Measurements from ENCODE around the gene GOLGA3.
"Not testable (repeated sequence)": the region's sequence is repeated elsewhere in the genome, so short reads cannot be mapped to it uniquely, and the experiment has no call there.

GOLGA3 gene

DNA sequence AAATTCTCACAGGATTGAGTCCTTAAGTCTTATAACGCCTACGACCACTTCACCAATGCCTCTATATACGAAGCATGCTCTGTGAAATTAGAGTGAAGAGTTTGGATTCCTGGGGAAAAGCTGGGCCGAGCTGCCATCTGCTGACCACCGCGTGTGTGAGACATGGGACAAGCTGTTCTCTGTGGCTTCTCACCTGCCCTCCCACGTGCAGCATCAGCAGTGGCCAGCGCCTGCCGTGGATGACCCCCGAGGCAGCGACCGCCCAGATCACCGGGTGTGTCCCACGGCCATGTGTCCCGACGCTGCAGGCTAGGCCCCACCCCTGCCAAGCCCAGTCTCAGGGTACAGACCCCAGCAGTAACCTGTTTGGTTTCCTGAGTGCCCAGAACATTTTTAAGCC, 21.6 kb upstream of the GOLGA3 start:
- Histone ChIP-seq H3K79me2 (ENCODE audit: insufficient read depth, low read length) (no peaks in the 10 kb centered on the region), H3K4me2 (ENCODE audit: low read depth, low read length, poor library complexity, severe bottlenecking) (no peak overlapping the region), H2AFZ (ENCODE audit: low read length) (no peak overlapping the region), H3F3A (ENCODE audit: low read depth) (no peaks in the 10 kb centered on the region), H3K36me3 (ENCODE audit: insufficient read depth, low read length) (no peaks in the 10 kb centered on the region), H3K4me1 (ENCODE audit: insufficient read depth, low read length, poor library complexity, severe bottlenecking) (no peaks in the 10 kb centered on the region), H3K4me3 (ENCODE audit: low read length, poor library complexity, severe bottlenecking) (no peak overlapping the region), H3K9ac (ENCODE audit: low read depth, low read length, poor library complexity, severe bottlenecking) (no peak overlapping the region), H4K20me1 (ENCODE audit: insufficient read depth, low read length, poor library complexity, severe bottlenecking) (no peaks in the 10 kb centered on the region), H3K9me2 (replicated peaks; ENCODE audit: low read depth, low read length) (no peaks in the 10 kb centered on the region), H3K9me3 (ENCODE audit: insufficient read depth, low read depth, low read length) (peaks cover 18% of the 10 kb centered on the region; the same call in 1 of the 2 replicates), H3K27me3 (ENCODE audit: insufficient read depth, low read length, poor library complexity, severe bottlenecking) (no peaks in the 10 kb centered on the region)
- TF ChIP-seq, protein P1, sequence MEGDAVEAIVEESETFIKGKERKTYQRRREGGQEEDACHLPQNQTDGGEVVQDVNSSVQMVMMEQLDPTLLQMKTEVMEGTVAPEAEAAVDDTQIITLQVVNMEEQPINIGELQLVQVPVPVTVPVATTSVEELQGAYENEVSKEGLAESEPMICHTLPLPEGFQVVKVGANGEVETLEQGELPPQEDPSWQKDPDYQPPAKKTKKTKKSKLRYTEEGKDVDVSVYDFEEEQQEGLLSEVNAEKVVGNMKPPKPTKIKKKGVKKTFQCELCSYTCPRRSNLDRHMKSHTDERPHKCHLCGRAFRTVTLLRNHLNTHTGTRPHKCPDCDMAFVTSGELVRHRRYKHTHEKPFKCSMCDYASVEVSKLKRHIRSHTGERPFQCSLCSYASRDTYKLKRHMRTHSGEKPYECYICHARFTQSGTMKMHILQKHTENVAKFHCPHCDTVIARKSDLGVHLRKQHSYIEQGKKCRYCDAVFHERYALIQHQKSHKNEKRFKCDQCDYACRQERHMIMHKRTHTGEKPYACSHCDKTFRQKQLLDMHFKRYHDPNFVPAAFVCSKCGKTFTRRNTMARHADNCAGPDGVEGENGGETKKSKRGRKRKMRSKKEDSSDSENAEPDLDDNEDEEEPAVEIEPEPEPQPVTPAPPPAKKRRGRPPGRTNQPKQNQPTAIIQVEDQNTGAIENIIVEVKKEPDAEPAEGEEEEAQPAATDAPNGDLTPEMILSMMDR (conservative IDR thresholded peaks at IDR 0.05; ENCODE audit: low read length): no peak
- TF ChIP-seq EZH2phosphoT487 (IDR thresholded peaks at IDR 0.05; ENCODE audit: borderline replicate concordance): no peak

DNA sequence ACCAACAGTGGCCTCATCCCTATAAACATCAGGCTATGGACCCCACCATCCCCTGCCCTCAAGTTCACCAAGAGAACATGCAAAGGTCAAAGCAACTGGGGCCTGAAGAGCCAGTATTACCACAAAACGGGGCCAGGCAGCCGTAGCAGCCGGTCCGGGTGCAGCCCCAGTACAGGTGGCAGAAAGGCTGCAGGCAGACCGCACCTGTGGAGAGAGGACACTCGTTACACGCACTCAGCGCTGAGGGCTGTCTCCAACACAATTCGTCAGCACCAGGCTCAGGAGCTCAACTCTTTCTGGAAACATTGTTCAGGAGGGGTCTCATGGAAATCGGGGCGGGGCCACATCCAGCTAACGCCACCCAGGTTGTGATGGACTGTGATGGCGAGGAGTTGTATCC, 19.9 kb upstream of the GOLGA3 start:
- Histone ChIP-seq H4K20me1 (ENCODE audit: insufficient read depth, low read length, poor library complexity, severe bottlenecking) (no peaks in the 10 kb centered on the region), H3F3A (ENCODE audit: low read depth) (no peaks in the 10 kb centered on the region), H3K4me3 (ENCODE audit: low read length, poor library complexity, severe bottlenecking) (no peak overlapping the region), H3K9me3 (ENCODE audit: insufficient read depth, low read depth, low read length) (peaks cover 18% of the 10 kb centered on the region; the same call in 1 of the 2 replicates), H3K79me2 (ENCODE audit: insufficient read depth, low read length) (no peaks in the 10 kb centered on the region), H3K27me3 (ENCODE audit: insufficient read depth, low read length, poor library complexity, severe bottlenecking) (no peaks in the 10 kb centered on the region), H3K9ac (ENCODE audit: low read depth, low read length, poor library complexity, severe bottlenecking) (no peak overlapping the region), H3K9me2 (replicated peaks; ENCODE audit: low read depth, low read length) (no peaks in the 10 kb centered on the region), H3K4me2 (ENCODE audit: low read depth, low read length, poor library complexity, severe bottlenecking) (no peak overlapping the region), H3K4me1 (ENCODE audit: insufficient read depth, low read length, poor library complexity, severe bottlenecking) (no peaks in the 10 kb centered on the region), H2AFZ (ENCODE audit: low read length) (no peak overlapping the region), H3K36me3 (ENCODE audit: insufficient read depth, low read length) (no peaks in the 10 kb centered on the region)
- TF ChIP-seq EZH2phosphoT487 (IDR thresholded peaks at IDR 0.05; ENCODE audit: borderline replicate concordance): no peak
- TF ChIP-seq, protein P1 (conservative IDR thresholded peaks at IDR 0.05; ENCODE audit: low read length): no peak

DNA sequence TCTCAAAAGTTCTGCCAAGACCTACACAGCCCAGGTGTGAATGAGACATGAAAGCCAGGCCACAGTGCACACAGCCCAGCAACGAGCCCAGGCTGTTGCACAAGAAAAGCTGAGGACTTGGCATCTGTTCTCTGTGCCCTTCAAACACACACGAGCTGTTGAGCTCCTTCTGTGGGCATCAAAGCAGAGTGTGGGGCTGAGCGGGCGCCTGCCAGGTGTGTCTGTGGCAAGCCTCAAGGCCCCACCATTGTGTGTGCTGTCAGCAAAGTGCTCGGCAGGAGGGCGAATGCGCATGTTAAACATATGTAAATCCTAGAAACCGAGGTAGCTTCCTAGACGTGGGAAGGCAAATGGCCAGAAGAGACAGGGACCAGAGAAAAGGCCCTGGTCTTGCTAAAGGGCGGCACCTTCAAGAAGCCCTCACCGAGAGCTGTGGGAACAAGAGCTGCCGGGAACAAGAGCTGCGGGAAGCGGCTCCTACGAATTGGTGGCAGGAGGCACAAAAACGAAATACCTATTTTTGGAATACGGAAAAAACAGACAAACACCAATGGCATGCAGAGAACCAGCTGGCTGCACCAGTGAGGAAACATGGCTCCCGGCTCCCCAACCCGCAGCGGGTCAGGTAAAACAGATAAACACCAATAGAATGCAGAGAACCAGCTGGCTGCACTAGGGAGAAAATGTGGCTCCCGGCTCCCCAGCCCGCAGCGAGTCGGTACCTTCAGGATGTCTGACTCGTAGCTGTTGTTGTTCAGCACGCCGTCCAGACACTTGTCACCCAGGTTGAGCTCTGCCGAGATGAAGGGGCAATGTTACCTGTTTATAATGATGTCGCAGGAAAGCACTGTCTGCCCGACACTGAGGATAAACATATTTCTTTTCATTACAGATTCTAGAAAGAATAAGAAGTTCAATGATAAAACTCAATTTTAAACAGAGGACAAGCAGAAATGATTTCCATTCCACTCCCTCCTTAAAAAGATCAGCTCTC, 19.0 kb upstream of the GOLGA3 start:
- no peak overlapping the region for H2AFZ ChIP-seq (ENCODE audit: low read length)
- H3K9ac ChIP-seq (ENCODE audit: low read depth, low read length, poor library complexity, severe bottlenecking): no peak overlapping the region
- H4K20me1 ChIP-seq (ENCODE audit: insufficient read depth, low read length, poor library complexity, severe bottlenecking): no peaks in the 10 kb centered on the region
- no peaks in the 10 kb centered on the region for H3K4me1 ChIP-seq (ENCODE audit: insufficient read depth, low read length, poor library complexity, severe bottlenecking)
- no peak overlapping the region for H3K4me3 ChIP-seq (ENCODE audit: low read length, poor library complexity, severe bottlenecking)
- peaks cover 13% of the 10 kb centered on the region; the same call in 1 of the 2 replicates for H3K9me3 ChIP-seq (ENCODE audit: insufficient read depth, low read depth, low read length)
- H3K36me3 ChIP-seq (ENCODE audit: insufficient read depth, low read length): no peaks in the 10 kb centered on the region
- H3F3A ChIP-seq (ENCODE audit: low read depth): no peaks in the 10 kb centered on the region
- H3K79me2 ChIP-seq (ENCODE audit: insufficient read depth, low read length): no peaks in the 10 kb centered on the region
- no peaks in the 10 kb centered on the region for H3K9me2 ChIP-seq (replicated peaks; ENCODE audit: low read depth, low read length)
- no peak overlapping the region for H3K4me2 ChIP-seq (ENCODE audit: low read depth, low read length, poor library complexity, severe bottlenecking)
- H3K27me3 ChIP-seq (ENCODE audit: insufficient read depth, low read length, poor library complexity, severe bottlenecking): no peaks in the 10 kb centered on the region
- TF ChIP-seq, protein P1 (conservative IDR thresholded peaks at IDR 0.05; ENCODE audit: low read length): no peak
- no peak for TF ChIP-seq EZH2phosphoT487 (IDR thresholded peaks at IDR 0.05; ENCODE audit: borderline replicate concordance)

DNA sequence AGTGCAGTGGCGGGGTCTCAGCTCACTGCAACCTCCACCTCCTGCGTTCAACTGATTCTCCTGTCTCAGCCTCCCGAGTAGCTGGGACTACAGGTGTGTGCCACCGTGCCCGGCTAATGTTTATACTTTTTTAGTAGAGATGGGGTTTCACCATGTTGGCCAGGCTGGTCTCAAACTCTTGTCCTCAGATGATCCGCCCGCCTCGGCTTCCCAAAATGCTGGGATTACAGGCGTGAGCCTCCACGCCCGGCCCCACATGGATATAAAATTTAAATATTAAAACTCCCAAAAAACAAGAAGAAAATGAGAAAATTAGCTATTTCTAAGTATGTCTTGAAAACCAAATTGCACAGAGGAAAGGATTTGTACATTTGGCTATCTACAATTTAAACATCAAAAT, 16.0 kb upstream of the GOLGA3 start:
- not testable (repeated sequence) for H3K27me3 ChIP-seq (ENCODE audit: insufficient read depth, low read length, poor library complexity, severe bottlenecking); H3K4me1 ChIP-seq (ENCODE audit: insufficient read depth, low read length, poor library complexity, severe bottlenecking); H3K36me3 ChIP-seq (ENCODE audit: insufficient read depth, low read length); H3K4me2 ChIP-seq (ENCODE audit: low read depth, low read length, poor library complexity, severe bottlenecking); H4K20me1 ChIP-seq (ENCODE audit: insufficient read depth, low read length, poor library complexity, severe bottlenecking); H3K9me3 ChIP-seq (ENCODE audit: insufficient read depth, low read depth, low read length); H3F3A ChIP-seq (ENCODE audit: low read depth); H2AFZ ChIP-seq (ENCODE audit: low read length); H3K79me2 ChIP-seq (ENCODE audit: insufficient read depth, low read length); H3K4me3 ChIP-seq (ENCODE audit: low read length, poor library complexity, severe bottlenecking); H3K9ac ChIP-seq (ENCODE audit: low read depth, low read length, poor library complexity, severe bottlenecking); H3K9me2 ChIP-seq (replicated peaks; ENCODE audit: low read depth, low read length)

Measured in Loucy (cell line).